ENCODE results near the gene HIGD1A. TPM values are rescaled to one million over a fixed set of nuclear protein-coding genes. Genes with fewer than 3 reads are reported as not detected.

HIGD1A gene
- total and polyA plus RNA-seq, 5 donors = 179 to 348 (median 251) TPM

GRCh38 chr3:42736081-42736480 lies 68.2 kb downstream of the HIGD1A start:
- WGBS = 32% methylated on average over 1 of the region's 1 CpG
- Histone ChIP-seq H3K4me1 (ENCODE audit: control insufficient read depth, insufficient read depth, low read length) (peaks cover 5% of the 10 kb centered on the region), H3K9me3 (ENCODE audit: control insufficient read depth, low read length) (no peaks in the 10 kb centered on the region), H3K27me3 (ENCODE audit: control insufficient read depth, insufficient read depth) (no peaks in the 10 kb centered on the region), H3K4me3 (ENCODE audit: low read length) (no peak overlapping the region), H3K27ac (ENCODE audit: low read length) (no peak overlapping the region)
- ATAC-seq (no peak), DNase-seq (no peak)
- intact Hi-C loops (cut with DNase I) = no loop called here

- no peaks in the 10 kb centered on the region for H3K27me3 ChIP-seq (ENCODE audit: control insufficient read depth, insufficient read depth)
- H3K27ac ChIP-seq (ENCODE audit: low read length) = no peak overlapping the region
- intact Hi-C loops (cut with DNase I) = no loop called here
- H3K4me1 ChIP-seq (ENCODE audit: control insufficient read depth, insufficient read depth, low read length) = peaks cover 8% of the 10 kb centered on the region
- no peak overlapping the region for H3K4me3 ChIP-seq (ENCODE audit: low read length)
- WGBS = 93% methylated on average over 12 of the region's 12 CpGs
- no peak for ATAC-seq
- H3K9me3 ChIP-seq (ENCODE audit: control insufficient read depth, low read length) = no peaks in the 10 kb centered on the region
- no peak for DNase-seq
Observed at GRCh38 chr3:42735615-42736014, 68.7 kb downstream of the HIGD1A start.

GRCh38 chr3:42735019-42735418 lies 69.3 kb downstream of the HIGD1A start:
- Histone ChIP-seq H3K4me1 (ENCODE audit: control insufficient read depth, insufficient read depth, low read length) (peaks cover 9% of the 10 kb centered on the region), H3K27me3 (ENCODE audit: control insufficient read depth, insufficient read depth) (no peaks in the 10 kb centered on the region), H3K9me3 (ENCODE audit: control insufficient read depth, low read length) (no peaks in the 10 kb centered on the region), H3K4me3 (ENCODE audit: low read length) (no peak overlapping the region), H3K27ac (ENCODE audit: low read length) (no peak overlapping the region)
- intact Hi-C loops (cut with DNase I) = no loop called here
- no peak for DNase-seq
- 81% methylated on average over 8 of the region's 8 CpGs for WGBS
- ATAC-seq = no peak

GRCh38 chr3:42734263-42734860 lies 69.9 kb downstream of the HIGD1A start:
- no peak for ATAC-seq
- H3K4me1 ChIP-seq (ENCODE audit: control insufficient read depth, insufficient read depth, low read length) = peaks cover 9% of the 10 kb centered on the region
- 83% methylated on average over 6 of the region's 6 CpGs for WGBS
- H3K9me3 ChIP-seq (ENCODE audit: control insufficient read depth, low read length) = no peaks in the 10 kb centered on the region
- no peak overlapping the region for H3K4me3 ChIP-seq (ENCODE audit: low read length)
- no peaks in the 10 kb centered on the region for H3K27me3 ChIP-seq (ENCODE audit: control insufficient read depth, insufficient read depth)
- DNase-seq = no peak
- intact Hi-C loops (cut with DNase I) = no loop called here
- H3K27ac ChIP-seq (ENCODE audit: low read length) = no peak overlapping the region

GRCh38 chr3:42733501-42734262 lies 70.6 kb downstream of the HIGD1A start:
- peaks cover 9% of the 10 kb centered on the region for H3K4me1 ChIP-seq (ENCODE audit: control insufficient read depth, insufficient read depth, low read length)
- WGBS = 84% methylated on average over 13 of the region's 13 CpGs
- H3K9me3 ChIP-seq (ENCODE audit: control insufficient read depth, low read length) = no peaks in the 10 kb centered on the region
- ATAC-seq = no peak
- H3K27ac ChIP-seq (ENCODE audit: low read length) = no peak overlapping the region
- DNase-seq = no peak
- H3K27me3 ChIP-seq (ENCODE audit: control insufficient read depth, insufficient read depth) = no peaks in the 10 kb centered on the region
- intact Hi-C loops (cut with DNase I) = no loop called here
- no peak overlapping the region for H3K4me3 ChIP-seq (ENCODE audit: low read length)

Other genes starting within 250 kb of the HIGD1A start
- 10 to 100 TPM; 24.9 to 29.9 (median 28.4) TPM for gene SEC22C, start 222.5 kb downstream of the HIGD1A start, total RNA-seq
- gene SEC22C, start 222.5 kb downstream of the HIGD1A start, polyA plus RNA-seq = 20.2 TPM
- gene SS18L2, start 213.6 kb downstream of the HIGD1A start, total RNA-seq = 10 to 100 TPM; 11.8 to 14.2 (median 13.5) TPM
- gene SS18L2, start 213.6 kb downstream of the HIGD1A start, polyA plus RNA-seq = 26.7 TPM
- gene NKTR, start 203.8 kb downstream of the HIGD1A start, total RNA-seq = 10 to 100 TPM; 27.7 to 35.8 (median 29.5) TPM
- 22.6 TPM for gene NKTR, start 203.8 kb downstream of the HIGD1A start, polyA plus RNA-seq
- 100 to 1,000 TPM; 100 to 141 (median 118) TPM for gene ZBTB47, start 150.8 kb downstream of the HIGD1A start, total RNA-seq
- 99.5 TPM for gene ZBTB47, start 150.8 kb downstream of the HIGD1A start, polyA plus RNA-seq
- gene KLHL40, start 119.0 kb downstream of the HIGD1A start, total RNA-seq = 1 to 10 TPM in 1 of 4 donors, under 1 TPM in 3; 0.09 to 1.6 (median 0.40) TPM
- gene KLHL40, start 119.0 kb downstream of the HIGD1A start, polyA plus RNA-seq = 0.29 TPM
- 100 to 1,000 TPM; 480 to 768 (median 570) TPM for gene HHATL, start 101.7 kb downstream of the HIGD1A start, total RNA-seq
- gene HHATL, start 101.7 kb downstream of the HIGD1A start, polyA plus RNA-seq = 622 TPM
- 1 to 10 TPM in 1 of 4 donors, under 1 TPM in 2, not detected in 1; 0.26 to 1.8 (median 0.96) TPM for gene CCDC13, start 31.2 kb downstream of the HIGD1A start, total RNA-seq
- 0.84 TPM for gene CCDC13, start 31.2 kb downstream of the HIGD1A start, polyA plus RNA-seq
- gene ACKR2, start 5.0 kb upstream of the HIGD1A start, total RNA-seq = 1 to 10 TPM; 1.4 to 2.4 (median 1.8) TPM
- 1.2 TPM for gene ACKR2, start 5.0 kb upstream of the HIGD1A start, polyA plus RNA-seq
- under 1 TPM in 1 of 4 donors, not detected in 3; 0.14 TPM for gene CYP8B1, start 71.4 kb upstream of the HIGD1A start, total RNA-seq
- gene CYP8B1, start 71.4 kb upstream of the HIGD1A start, polyA plus RNA-seq = 0.02 TPM
- gene ZNF662, start 101.7 kb upstream of the HIGD1A start, total RNA-seq = 1 to 10 TPM; 5.6 to 8.9 (median 7.0) TPM
- 3.1 TPM for gene ZNF662, start 101.7 kb upstream of the HIGD1A start, polyA plus RNA-seq
- 1 to 10 TPM; 2.4 to 5.7 (median 4.0) TPM for gene GASK1A, start 174.8 kb upstream of the HIGD1A start, total RNA-seq
- gene GASK1A, start 174.8 kb upstream of the HIGD1A start, polyA plus RNA-seq = 1.5 TPM